Embryonic facial prominence (tissue), 1 donor: ENCODE results near the gene RAB10.
"Not testable (repeated sequence)": the region's sequence is repeated elsewhere in the genome, so short reads cannot be mapped to it uniquely, and the experiment has no call there.

ENCODE experiments used
- DNase-seq: peaks from one replicate; pipeline ENCODE4 v3.0.0-alpha.2; 2016; ENCODE audit errors: extremely low spot score

Gene RAB10

GRCh38 chr2:26088931-26089330, 55.0 kb downstream of the RAB10 start:
- DNase-seq = not testable (repeated sequence)

GRCh38 chr2:26089337-26089736, 55.5 kb downstream of the RAB10 start:
- no peak for DNase-seq

- DNase-seq = no peak
These were observed 61.9 kb downstream of the RAB10 start for GRCh38 chr2:26095758-26096157.

- no peak for DNase-seq
These were observed 66.0 kb downstream of the RAB10 start for GRCh38 chr2:26099933-26100332.

GRCh38 chr2:26100384-26100783, 66.5 kb downstream of the RAB10 start:
- no peak for DNase-seq

GRCh38 chr2:26103752-26104151, 69.9 kb downstream of the RAB10 start:
- no peak for DNase-seq

- DNase-seq = not testable (repeated sequence)
These were observed 74.8 kb downstream of the RAB10 start for GRCh38 chr2:26108701-26109100.

GRCh38 chr2:26112201-26112600, 78.3 kb downstream of the RAB10 start:
- DNase-seq = no peak

GRCh38 chr2:26114151-26114550, 80.3 kb downstream of the RAB10 start:
- DNase-seq = no peak

- DNase-seq = no peak
These were observed 84.8 kb downstream of the RAB10 start for GRCh38 chr2:26118682-26119081.

- DNase-seq = no peak
These were observed 85.6 kb downstream of the RAB10 start for GRCh38 chr2:26119521-26119920.

GRCh38 chr2:26122630-26123029, 88.7 kb downstream of the RAB10 start:
- no peak for DNase-seq

GRCh38 chr2:26123426-26123825, 89.5 kb downstream of the RAB10 start:
- DNase-seq = no peak

- no peak for DNase-seq
These were observed 92.2 kb downstream of the RAB10 start for GRCh38 chr2:26126074-26126473.

- no peak for DNase-seq
These were observed 94.3 kb downstream of the RAB10 start for GRCh38 chr2:26128176-26128575.

- DNase-seq = no peak
These were observed 96.9 kb downstream of the RAB10 start for GRCh38 chr2:26130763-26131162.

- no peak for DNase-seq
These were observed 102.6 kb downstream of the RAB10 start for GRCh38 chr2:26136451-26136850.

GRCh38 chr2:26139269-26140183, 105.6 kb downstream of the RAB10 start:
- DNase-seq = no peak

- DNase-seq = no peak
These were observed 107.4 kb downstream of the RAB10 start for GRCh38 chr2:26141145-26141769.

GRCh38 chr2:26144031-26144430, 110.1 kb downstream of the RAB10 start:
- no peak for DNase-seq

GRCh38 chr2:26144953-26145680, 111.2 kb downstream of the RAB10 start:
- peak; percentile 25 for DNase-seq

- no peak for DNase-seq
These were observed 114.6 kb downstream of the RAB10 start for GRCh38 chr2:26148501-26148900.
